Mesenchymal stem cell (in vitro differentiated cells and primary cell): Measurements from ENCODE around the gene ZNF488.

Experiments used
- DNase-seq: peaks from one replicate; pipeline ENCODE4 v3.0.0-alpha.2; 2013
- H2AFZ ChIP-seq: one replicate; pipeline ENCODE4 v1.6.1; 2013; ENCODE audit warnings: low read depth, mild to moderate bottlenecking, control low read depth, inconsistent platforms, low read length, moderate library complexity
- H2AK5ac ChIP-seq: 2 replicates; pipeline ENCODE4 v1.6.1; 2013; ENCODE audit warnings: low read length, moderate library complexity, mild to moderate bottlenecking, inconsistent platforms; ENCODE audit not compliant: severe bottlenecking
- H2BK120ac ChIP-seq: one replicate; pipeline ENCODE4 v1.6.1; 2013; ENCODE audit warnings: low read depth, mild to moderate bottlenecking, inconsistent platforms, low read length, moderate library complexity
- H2BK12ac ChIP-seq, 2 experiments: one replicate each; pipeline ENCODE4 v1.6.1; 2013; ENCODE audit warnings: inconsistent platforms in 2 of 2, low read length in 2 of 2, mild to moderate bottlenecking in 2 of 2, moderate library complexity in 2 of 2, control low read depth in 1 of 2
- H2BK15ac ChIP-seq: one replicate; pipeline ENCODE4 v1.6.1; 2013; ENCODE audit warnings: mild to moderate bottlenecking, low read depth, inconsistent platforms; ENCODE audit not compliant: poor library complexity, severe bottlenecking
- H2BK5ac ChIP-seq: 2 replicates; pipeline ENCODE4 v1.6.1; 2013; ENCODE audit warnings: low read depth, mild to moderate bottlenecking, low read length, control low read depth, inconsistent platforms; ENCODE audit not compliant: poor library complexity, severe bottlenecking
- H3K14ac ChIP-seq, 2 experiments: one replicate each; pipeline ENCODE4 v1.6.1; 2013; ENCODE audit warnings: inconsistent platforms in 2 of 2, low read length in 2 of 2, control low read depth in 1 of 2, mild to moderate bottlenecking in 1 of 2, moderate library complexity in 1 of 2
- H3K18ac ChIP-seq, 2 experiments: one replicate each; pipeline ENCODE4 v1.6.1; 2013; ENCODE audit warnings: inconsistent platforms in 2 of 2, low read length in 2 of 2, control low read depth in 1 of 2, low read depth in 1 of 2, mild to moderate bottlenecking in 1 of 2
- H3K23ac ChIP-seq, 2 experiments: one replicate each; pipeline ENCODE4 v1.6.1; 2013; ENCODE audit warnings: inconsistent platforms in 2 of 2, low read length in 2 of 2, mild to moderate bottlenecking in 2 of 2, moderate library complexity in 2 of 2, control low read depth in 1 of 2
- H3K27ac ChIP-seq: 2 replicates; pipeline ENCODE4 v1.5.1; 2013; ENCODE audit warnings: mild to moderate bottlenecking, moderate library complexity, low read length, control low read depth, inconsistent platforms; ENCODE audit not compliant: poor library complexity, severe bottlenecking
- H3K27me3 ChIP-seq, 2 experiments: 2 replicates each; pipeline versions ENCODE4 v1.6.1 to v1.7.0; 2013; ENCODE audit warnings: low read length in 2 of 2, mild to moderate bottlenecking in 2 of 2, moderate library complexity in 2 of 2, control low read depth in 1 of 2, inconsistent platforms in 1 of 2; ENCODE audit not compliant: control insufficient read depth in 1 of 2, insufficient read depth in 1 of 2
- H3K36me3 ChIP-seq, 2 experiments: 2 replicates each; pipeline versions ENCODE4 v1.6.1 to v1.7.0; 2013; ENCODE audit warnings: low read length in 2 of 2, control low read depth in 1 of 2, inconsistent platforms in 1 of 2, low read depth in 1 of 2, mild to moderate bottlenecking in 1 of 2; ENCODE audit not compliant: insufficient read depth in 2 of 2, control insufficient read depth in 1 of 2
- H3K4ac ChIP-seq, 2 experiments: one replicate each; pipeline ENCODE4 v1.6.1; 2013; ENCODE audit warnings: inconsistent platforms in 2 of 2, low read length in 2 of 2, mild to moderate bottlenecking in 2 of 2, moderate library complexity in 2 of 2, control low read depth in 1 of 2, low read depth in 1 of 2
- H3K4me1 ChIP-seq: 2 replicates; pipeline ENCODE4 v1.6.1; 2013; ENCODE audit warnings: low read depth, low read length, control low read depth; ENCODE audit not compliant: control insufficient read depth, insufficient read depth
- H3K4me2 ChIP-seq: 2 replicates; pipeline ENCODE4 v1.6.1; 2013; ENCODE audit warnings: low read length, mild to moderate bottlenecking, inconsistent platforms; ENCODE audit not compliant: poor library complexity, severe bottlenecking
- H3K4me3 ChIP-seq, 2 experiments: 2 replicates each; pipeline versions ENCODE4 v1.5.1 to v1.7.0; 2013; ENCODE audit warnings: low read length in 2 of 2, mild to moderate bottlenecking in 2 of 2, control low read depth in 1 of 2, low read depth in 1 of 2; ENCODE audit not compliant: insufficient read depth in 1 of 2
- H3K79me1 ChIP-seq: replicated peaks from 2 replicates; pipeline ENCODE4 v1.6.1; 2013; ENCODE audit warnings: mild to moderate bottlenecking, control low read depth, low read length, inconsistent platforms; ENCODE audit not compliant: poor library complexity, severe bottlenecking
- H3K9ac ChIP-seq: 2 replicates; pipeline ENCODE4 v1.7.0; 2013; ENCODE audit warnings: mild to moderate bottlenecking, low read length, moderate library complexity
- H3K9me3 ChIP-seq: 2 replicates; pipeline ENCODE4 v1.7.0; 2013; ENCODE audit warnings: mild to moderate bottlenecking, low read length; ENCODE audit not compliant: control insufficient read depth
- H4K8ac ChIP-seq: one replicate; pipeline ENCODE4 v1.6.1; 2013; ENCODE audit warnings: inconsistent platforms, mild to moderate bottlenecking, low read length, moderate library complexity
- H4K91ac ChIP-seq: one replicate; pipeline ENCODE4 v1.6.1; 2013; ENCODE audit warnings: mild to moderate bottlenecking, low read length, inconsistent platforms
- WGBS: methylation state at CpG from one replicate; pipeline ENCODE4 v1.1.7; 2013; ENCODE audit warnings: mixed read lengths; 5-methylcytosine and 5-hydroxymethylcytosine counted together

The ZNF488 gene

DNA sequence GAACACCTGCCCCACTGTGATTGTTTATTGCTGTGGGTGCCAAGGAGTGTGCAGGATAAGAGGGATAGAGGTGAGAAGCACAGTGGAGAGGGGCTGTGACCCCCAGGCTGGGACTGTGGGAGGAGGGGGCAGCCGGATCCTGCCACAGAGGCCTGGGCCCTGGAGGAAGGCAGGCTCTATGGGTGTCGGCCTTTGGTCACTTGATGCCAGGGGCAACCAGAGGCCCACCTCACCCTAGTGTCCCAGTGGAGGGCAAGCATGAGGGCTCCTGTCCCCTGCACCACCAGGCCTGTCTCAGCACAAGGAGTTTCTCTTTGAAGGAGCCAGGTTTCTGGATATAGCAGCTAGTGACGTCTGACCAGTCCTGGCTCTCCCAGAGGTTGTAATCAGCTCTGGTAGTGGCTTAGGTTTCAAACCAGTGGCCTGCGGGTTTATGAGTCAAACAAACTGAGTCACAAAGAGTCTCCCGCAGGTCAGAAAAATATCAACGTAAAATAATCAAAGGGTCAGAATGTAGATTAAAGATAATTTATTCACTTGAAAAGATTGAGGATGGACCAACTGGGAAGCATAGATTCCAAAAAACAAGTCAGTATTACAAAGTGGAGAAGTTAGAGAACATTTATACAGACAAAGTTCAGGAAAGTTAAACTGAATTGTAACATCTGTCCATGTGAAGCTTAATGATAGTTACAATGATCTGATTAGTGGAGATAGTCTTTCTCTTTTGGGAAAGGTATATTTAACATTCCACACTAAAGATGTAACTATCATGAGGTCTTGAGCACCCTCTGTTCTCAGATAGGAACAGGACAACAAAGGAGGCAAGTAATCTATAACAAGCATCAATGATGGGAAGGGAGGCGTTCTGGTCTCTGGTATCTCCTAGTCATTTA lies 37.2 kb upstream of the ZNF488 start:
- H3K27ac ChIP-seq, result no peak overlapping the region
- no peak overlapping the region for H4K91ac ChIP-seq
- H2AFZ ChIP-seq, result no peak overlapping the region
- H3K27me3 ChIP-seq, result no peaks in the 10 kb centered on the region
- H2BK12ac ChIP-seq, result no peak overlapping the region
- H3K9me3 ChIP-seq, result no peaks in the 10 kb centered on the region
- no peak overlapping the region for H3K14ac ChIP-seq
- H3K4me2 ChIP-seq, result no peak overlapping the region
- H3K79me1 ChIP-seq, result no peaks in the 10 kb centered on the region
- H3K4ac ChIP-seq, result no peak overlapping the region
- no peak overlapping the region for H3K9ac ChIP-seq
- H3K23ac ChIP-seq, result no peak overlapping the region
- H3K18ac ChIP-seq, result no peak overlapping the region
- WGBS, result 94% methylated on average over 7 of the region's 7 CpGs
- H2BK5ac ChIP-seq, result no peak overlapping the region
- peak overlapping the region; percentile 3 for H2AK5ac ChIP-seq
- no peak overlapping the region for H2BK15ac ChIP-seq
- peaks cover 13% of the 10 kb centered on the region for H3K4me1 ChIP-seq
- no peak overlapping the region for H2BK120ac ChIP-seq
- H3K4me3 ChIP-seq, result no peak overlapping the region
- H4K8ac ChIP-seq, result no peak overlapping the region
- DNase-seq, result peak; percentile 15
- H3K36me3 ChIP-seq, result no peaks in the 10 kb centered on the region

DNA sequence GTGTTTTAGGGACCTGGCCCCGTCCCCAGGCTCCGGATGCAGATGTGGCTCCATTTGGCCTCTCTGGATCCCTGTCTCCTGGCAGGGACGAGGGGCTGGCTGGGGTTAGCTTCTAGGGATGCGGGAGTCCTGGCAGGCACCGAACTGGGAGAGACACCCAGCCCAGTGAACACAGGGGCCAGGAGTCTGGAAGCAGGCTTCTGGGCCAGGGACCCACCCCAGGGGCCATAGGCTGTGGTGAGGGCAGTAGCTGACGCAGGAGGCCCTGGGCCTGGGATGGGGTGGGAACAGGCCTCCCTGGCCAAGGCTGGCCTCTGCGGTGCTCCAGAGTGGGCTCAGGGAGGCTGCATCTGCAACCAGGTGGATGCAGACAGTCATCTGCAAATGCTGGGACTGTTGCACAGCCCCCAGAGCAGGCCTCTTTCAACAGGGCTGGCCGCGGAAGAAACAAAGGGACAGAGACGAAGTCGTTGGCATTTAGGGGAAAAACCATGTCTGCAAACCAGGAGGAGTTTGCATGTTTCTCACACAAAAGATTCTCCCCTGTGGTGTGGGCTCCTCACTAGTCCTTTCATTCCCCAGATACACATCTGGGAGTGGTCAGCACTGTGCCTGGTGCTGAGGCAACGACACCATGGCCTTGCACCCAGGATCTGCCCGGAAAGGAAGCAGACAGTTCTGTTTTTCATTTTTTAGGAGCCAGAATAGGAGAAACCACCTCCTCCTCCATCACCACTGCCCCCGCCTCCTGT lies 36.4 kb upstream of the ZNF488 start:
- Histone ChIP-seq H2BK5ac (no peak overlapping the region), H2BK120ac (no peak overlapping the region), H3K27me3 (peaks cover 0 to 7% of the 10 kb centered on the region in 2 experiments), H3K14ac (no peak overlapping the region), H3K9me3 (no peaks in the 10 kb centered on the region), H3K23ac (no peak overlapping the region), H3K27ac (no peak overlapping the region), H2AFZ (no peak overlapping the region), H3K4ac (no peak overlapping the region), H3K4me2 (no peak overlapping the region), H3K4me3 (no peak overlapping the region), H2BK12ac (no peak overlapping the region), H2BK15ac (no peak overlapping the region), H4K8ac (no peak overlapping the region), H3K36me3 (no peaks in the 10 kb centered on the region), H3K18ac (no peak overlapping the region), H3K79me1 (no peaks in the 10 kb centered on the region), H3K4me1 (peaks cover 13% of the 10 kb centered on the region), H2AK5ac (peak overlapping the region; percentile 3), H4K91ac (no peak overlapping the region), H3K9ac (no peak overlapping the region)
- 81% methylated on average over 13 of the region's 14 CpGs for WGBS
- no peak for DNase-seq

DNA sequence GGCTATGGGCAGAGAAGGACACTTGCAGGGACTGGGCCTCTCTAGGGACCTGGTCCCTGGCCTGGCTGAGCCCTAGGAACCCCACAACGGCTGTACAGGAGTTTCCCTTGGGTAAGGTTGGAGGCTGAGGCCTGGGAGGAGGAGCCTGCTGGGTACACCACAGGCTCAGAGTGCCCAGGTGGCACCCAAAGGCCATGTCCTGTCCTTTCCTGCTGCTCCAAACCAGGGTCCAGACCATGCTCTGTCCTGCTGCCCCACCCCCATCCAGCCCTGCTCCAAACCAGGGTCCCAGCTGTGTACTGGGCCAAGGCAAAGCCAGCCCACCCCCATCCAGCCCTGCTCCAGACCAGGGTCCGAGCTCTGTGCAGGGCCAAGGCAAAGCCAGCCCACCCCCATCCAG lies 35.3 kb upstream of the ZNF488 start:
- Histone ChIP-seq H3K36me3 (no peaks in the 10 kb centered on the region), H3K79me1 (no peaks in the 10 kb centered on the region), H3K4ac (no peak overlapping the region), H3K4me1 (peaks cover 13% of the 10 kb centered on the region), H2AFZ (no peak overlapping the region), H3K14ac (no peak overlapping the region), H3K18ac (no peak overlapping the region), H2BK15ac (no peak overlapping the region), H2BK12ac (no peak overlapping the region), H3K9ac (no peak overlapping the region), H3K27me3 (peaks cover 0 to 12% of the 10 kb centered on the region in 2 experiments), H4K91ac (no peak overlapping the region), H3K4me3 (no peak overlapping the region), H2BK5ac (no peak overlapping the region), H3K4me2 (no peak overlapping the region), H3K23ac (no peak overlapping the region), H2AK5ac (no peak overlapping the region), H3K9me3 (no peaks in the 10 kb centered on the region), H3K27ac (no peak overlapping the region), H2BK120ac (no peak overlapping the region), H4K8ac (no peak overlapping the region)
- DNase-seq, result no peak
- 85% methylated on average over 2 of the region's 2 CpGs for WGBS

DNA sequence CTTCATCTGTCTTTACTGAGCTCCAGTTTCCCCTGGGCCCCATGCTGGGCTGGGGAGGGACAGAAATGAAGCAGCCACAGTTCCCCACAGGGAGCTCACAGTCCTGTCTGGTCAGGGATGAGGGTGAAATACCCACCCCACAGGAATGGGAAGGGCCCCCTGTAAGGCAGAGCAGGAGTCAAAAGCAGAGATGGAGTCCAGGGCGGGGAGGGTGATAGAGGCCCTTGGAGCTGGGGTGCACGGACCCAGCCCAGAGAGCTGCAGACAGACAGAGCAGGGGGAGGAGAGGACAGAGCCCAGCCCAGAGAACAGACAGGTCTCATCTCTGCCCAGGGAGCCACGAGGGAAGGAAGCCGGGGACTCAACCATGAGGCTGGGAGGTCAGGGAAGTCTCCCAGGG lies 34.9 kb upstream of the ZNF488 start:
- Histone ChIP-seq H2BK15ac (no peak overlapping the region), H3K79me1 (no peaks in the 10 kb centered on the region), H4K8ac (no peak overlapping the region), H3K36me3 (no peaks in the 10 kb centered on the region), H3K27me3 (peaks cover 0 to 12% of the 10 kb centered on the region in 2 experiments), H3K14ac (no peak overlapping the region), H3K23ac (no peak overlapping the region), H2BK12ac (no peak overlapping the region), H2BK5ac (no peak overlapping the region), H2AFZ (no peak overlapping the region), H4K91ac (no peak overlapping the region), H2AK5ac (no peak overlapping the region), H3K4me3 (no peak overlapping the region), H3K9ac (no peak overlapping the region), H2BK120ac (no peak overlapping the region), H3K4ac (no peak overlapping the region), H3K4me1 (peaks cover 13% of the 10 kb centered on the region), H3K4me2 (no peak overlapping the region), H3K18ac (no peak overlapping the region), H3K9me3 (no peaks in the 10 kb centered on the region), H3K27ac (no peak overlapping the region)
- no peak for DNase-seq
- 94% methylated on average over 4 of the region's 4 CpGs for WGBS
